Right ventricle myocardium inferior (tissue), 1 donor: Measurements from ENCODE around the gene COA8. TPM values are rescaled to one million over a fixed set of nuclear protein-coding genes. Genes with fewer than 3 reads are reported as not detected.

Experiments
- ATAC-seq: fragments of 200-7000 bp; cut with Tn5 transposase; one replicate; pipeline ENCODE4 v1.9.1; 2020; ENCODE audit warnings: mild to moderate bottlenecking, moderate library complexity
- DNase-seq: peaks from one replicate; pipeline ENCODE4 v3.0.0; 2021; ENCODE audit errors: missing footprints
- intact Hi-C: fragments of 100-400 bp; cut with DNase I; formaldehyde crosslinking; loops from one replicate; pipeline ENCODE4 v1.11.0; 2022
- total RNA-seq: library from RNA; stranded (reverse); fragmentation: NEBNext Ultra II Directional; extraction: Animal tissue kit (Norgen Biotek cat#: 25700); gene quantifications from one replicate; pipeline ENCODE4 v1.2.1, GENCODE V29; 2021
- donor health status: DM: no; HTN: yes; CAD: no; lungs with severe emphysema.

Gene COA8
- total RNA-seq, 1 donor from 2014 or later, result 49.3 TPM

DNA sequence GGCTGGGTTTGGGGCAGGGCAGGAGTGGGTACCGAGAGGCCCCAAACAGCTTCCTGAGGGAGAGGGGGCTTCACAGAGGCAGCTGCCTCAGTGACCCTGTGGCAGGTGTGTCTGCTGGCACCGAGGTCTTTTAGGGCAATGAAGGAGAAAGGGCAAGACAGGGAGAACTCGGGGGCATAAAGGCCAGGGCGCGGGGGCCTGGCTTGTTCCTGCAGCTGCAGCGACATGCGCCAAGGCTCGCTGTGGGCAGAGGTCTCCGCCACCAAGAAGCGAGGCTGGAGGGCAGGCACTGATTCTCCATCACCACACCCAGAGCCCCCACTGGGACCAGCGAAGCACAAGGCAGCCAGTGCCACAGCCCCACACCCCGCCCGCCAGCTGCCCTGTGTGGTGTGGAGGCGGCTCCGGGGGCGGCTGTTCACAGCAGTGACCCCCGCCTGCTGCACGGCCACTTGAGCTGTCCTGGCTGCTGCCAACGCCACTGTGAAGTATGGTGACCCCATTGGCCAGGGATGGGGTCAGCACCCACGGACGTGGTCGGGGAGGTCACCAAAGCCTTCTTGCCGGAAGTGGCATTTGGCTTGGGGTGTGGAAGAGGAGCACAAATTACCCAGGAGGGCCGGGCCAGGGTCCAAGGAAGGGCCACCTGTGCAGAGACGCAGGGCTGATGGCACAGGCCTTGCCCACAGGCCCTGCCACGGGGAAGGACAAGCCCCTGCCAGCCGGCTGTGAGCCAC, 16.7 kb upstream of the COA8 start:
- intact Hi-C loops, result loop anchor here (1.0 to 2.0 kb wide), 2 partner anchors 27 to 46 kb away; no protein-coding TSS in a partner anchor
- ATAC-seq (no peak), DNase-seq (peak; percentile 67)

DNA sequence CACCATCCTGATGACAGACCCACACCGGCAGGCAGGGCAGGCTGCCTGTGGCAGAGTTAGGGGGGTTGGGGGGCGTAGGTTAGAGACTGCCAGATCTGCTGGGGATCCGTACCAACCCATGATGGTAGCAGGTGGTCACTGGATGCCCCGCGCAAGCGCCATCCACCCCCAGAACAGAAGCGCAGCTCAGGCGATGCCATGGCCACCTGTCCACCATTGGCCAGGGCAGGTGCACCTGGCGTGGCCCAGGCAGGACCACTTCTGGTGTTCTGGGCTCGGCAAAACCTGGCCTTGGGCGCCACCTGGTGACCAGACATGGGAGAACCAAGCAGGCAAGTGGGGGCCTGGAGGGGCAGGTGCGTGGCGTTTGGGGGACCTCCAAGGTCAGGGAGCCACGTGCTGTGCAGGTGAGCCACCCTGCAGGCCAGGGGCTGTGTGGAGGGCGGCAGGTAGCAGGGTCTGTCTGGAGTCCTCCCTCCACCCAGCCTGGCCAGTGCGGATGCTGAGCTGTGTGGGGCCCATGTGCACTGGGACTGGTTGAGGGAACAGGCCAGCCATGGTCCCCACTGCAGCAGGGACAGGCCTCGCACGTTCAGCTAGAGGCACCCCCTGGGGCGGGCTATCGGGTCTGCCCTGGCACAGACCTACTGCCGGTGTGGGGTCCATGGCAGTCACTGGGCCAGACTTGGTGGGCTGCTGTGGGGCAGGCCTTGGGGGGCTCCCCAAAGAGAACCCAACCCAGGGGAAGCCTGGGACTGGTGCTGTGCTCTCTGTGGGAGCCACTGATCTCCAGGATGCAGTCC, 15.9 kb upstream of the COA8 start:
- ATAC-seq (no peak), DNase-seq (peak; percentile 89)
- intact Hi-C loops, result loop anchor here (1.0 to 2.0 kb wide), 2 partner anchors 28 to 47 kb away; no protein-coding TSS in a partner anchor

DNA sequence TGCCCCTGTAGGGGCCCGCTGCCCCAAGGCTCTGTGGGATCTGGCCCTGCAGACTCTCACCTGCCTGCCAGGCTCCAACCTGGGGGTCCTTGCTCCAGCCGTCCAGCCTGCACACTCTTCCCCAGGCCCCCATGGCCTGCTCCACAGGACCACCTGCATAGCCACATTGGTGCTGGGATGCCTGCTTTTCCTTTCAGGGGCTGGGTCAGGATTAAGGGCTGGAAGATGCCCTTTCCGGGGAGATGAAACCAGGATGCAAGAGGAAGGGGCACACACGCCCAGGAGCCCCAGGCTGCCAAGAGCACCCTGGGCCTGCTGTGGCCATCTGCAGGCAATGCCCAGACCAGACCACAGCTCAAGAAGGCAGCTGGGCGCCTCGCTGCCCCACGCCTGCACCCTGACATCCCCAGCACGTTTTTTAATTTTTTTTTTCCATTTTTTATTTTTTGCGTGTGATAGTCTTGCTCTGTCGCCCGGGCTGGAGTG, 15.3 kb upstream of the COA8 start:
- intact Hi-C loops, result loop anchor here (2.0 kb wide), 1 partner anchor 29 kb away; no protein-coding TSS in a partner anchor
- DNase-seq (no peak), ATAC-seq (no peak)

DNA sequence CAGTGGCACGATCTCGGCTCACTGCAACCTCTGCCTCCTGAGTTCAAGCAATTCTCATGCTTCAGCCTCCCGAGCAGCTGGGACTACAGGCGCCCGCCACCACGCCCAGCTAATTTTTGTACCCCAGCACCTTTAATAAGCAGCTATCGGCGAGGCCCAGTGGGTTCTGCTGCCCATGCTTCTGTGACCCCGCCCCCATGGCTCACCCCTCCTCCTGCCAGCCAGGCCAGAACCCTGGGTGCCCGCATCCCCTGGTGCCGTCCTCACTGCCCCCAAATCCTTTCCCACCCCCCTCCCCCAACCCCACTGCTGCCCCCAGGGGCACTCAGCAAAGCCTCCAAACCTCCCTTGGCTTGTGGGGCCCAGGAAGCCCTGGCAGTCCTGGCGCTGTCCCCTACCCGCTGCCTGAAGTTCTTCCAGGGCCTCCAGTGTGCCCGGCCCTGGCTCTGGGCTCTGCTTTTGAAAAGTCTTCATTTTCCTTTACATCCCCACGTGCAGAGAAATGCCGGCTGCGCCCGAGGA, 14.8 kb upstream of the COA8 start:
- ATAC-seq, result no peak
- peak; percentile 35 for DNase-seq
- intact Hi-C loops, result loop anchor here (2.0 kb wide), 1 partner anchor 29 kb away; no protein-coding TSS in a partner anchor

DNA sequence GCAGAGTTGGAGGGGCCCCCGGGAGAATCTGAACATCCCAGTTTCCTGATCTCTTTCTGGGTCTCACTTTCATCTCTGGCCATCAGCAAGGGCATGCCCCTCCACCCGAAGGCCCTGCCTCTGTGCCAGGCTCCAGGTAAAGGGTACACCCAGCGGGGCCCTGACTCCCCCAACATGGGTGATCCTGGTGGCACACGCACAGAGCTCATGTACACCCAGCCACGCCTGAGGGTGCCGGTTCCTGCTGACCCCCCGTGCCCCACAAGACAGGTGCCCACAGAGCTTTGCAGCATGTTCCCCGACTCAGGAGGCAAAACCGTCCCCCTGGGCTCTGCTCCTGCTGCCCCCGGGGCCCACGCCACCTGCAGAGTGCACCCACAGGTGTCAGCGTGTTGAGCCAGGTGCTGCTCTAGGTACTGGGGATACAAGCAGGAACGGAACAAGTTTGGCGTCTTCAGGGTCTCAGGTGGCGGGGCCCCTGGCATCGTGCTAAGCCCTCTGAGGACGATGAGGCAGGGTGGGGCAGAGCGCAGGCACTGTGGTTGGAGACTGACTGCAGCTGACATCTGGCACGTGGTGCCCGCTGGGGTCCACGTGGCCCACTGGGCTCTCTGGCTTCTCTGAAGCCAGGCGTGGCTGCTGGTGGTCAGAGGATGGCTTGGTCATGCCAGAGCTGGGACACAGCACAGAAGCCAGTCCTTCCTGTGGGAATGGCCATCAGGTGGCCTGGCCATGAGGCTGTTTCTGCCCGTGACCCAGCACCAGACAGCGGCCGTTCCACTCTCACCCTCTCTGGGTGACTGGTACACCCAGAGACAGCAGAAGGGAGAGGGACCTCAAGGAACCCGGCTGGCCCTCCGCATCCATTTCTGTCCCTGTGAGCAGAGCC, 14.1 kb upstream of the COA8 start:
- no peak for ATAC-seq
- intact Hi-C loops, result no loop called here
- DNase-seq, result peak; percentile 60

DNA sequence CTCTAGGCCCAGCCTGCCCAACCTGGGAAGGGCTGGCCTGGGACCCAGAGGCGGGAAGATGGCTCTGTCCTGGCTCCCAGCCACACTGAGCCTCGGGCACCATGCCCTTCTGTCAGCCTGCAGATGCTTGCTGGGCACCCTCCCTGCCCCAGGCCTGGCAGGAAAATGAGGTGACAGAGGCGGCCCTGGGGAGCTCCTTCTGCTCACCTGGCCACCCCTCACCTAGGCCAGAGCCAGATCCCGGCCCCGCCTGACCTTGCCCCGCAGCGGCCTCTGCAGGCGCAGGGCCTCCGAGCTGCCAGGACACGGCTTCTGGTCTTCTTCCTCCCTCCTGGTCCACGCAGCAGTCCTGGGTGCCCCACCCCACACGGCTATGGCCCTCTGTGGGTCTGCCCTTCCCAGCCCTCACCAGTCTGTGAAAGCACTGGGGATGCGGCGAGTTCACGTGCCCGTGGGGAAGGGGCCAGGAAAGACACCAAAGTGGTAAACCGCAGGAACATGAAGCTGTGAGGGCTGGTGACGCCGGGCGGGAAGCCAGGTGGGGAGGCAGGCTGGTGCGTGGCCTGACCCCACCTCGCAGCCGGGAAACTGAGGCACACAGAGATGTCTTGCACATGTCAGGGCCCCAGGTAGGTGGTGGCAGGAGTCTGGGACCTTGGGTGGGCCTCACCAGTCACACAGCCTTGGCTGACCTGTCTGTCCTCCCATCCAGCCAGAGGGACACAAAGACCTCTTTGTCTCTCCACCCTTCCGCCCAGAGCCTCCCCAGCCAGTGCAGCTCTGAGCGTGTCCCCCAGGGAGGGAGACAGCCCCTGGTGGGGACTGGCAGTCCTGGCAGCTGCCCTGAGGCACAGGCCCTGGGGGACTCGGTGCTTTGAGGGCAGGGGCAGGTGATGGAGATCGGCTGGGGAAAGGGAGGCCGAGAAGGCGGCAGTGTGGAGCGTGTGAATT, 13.1 kb upstream of the COA8 start:
- ATAC-seq, result no peak
- peak; percentile 79 for DNase-seq
- intact Hi-C loops, result no loop called here

DNA sequence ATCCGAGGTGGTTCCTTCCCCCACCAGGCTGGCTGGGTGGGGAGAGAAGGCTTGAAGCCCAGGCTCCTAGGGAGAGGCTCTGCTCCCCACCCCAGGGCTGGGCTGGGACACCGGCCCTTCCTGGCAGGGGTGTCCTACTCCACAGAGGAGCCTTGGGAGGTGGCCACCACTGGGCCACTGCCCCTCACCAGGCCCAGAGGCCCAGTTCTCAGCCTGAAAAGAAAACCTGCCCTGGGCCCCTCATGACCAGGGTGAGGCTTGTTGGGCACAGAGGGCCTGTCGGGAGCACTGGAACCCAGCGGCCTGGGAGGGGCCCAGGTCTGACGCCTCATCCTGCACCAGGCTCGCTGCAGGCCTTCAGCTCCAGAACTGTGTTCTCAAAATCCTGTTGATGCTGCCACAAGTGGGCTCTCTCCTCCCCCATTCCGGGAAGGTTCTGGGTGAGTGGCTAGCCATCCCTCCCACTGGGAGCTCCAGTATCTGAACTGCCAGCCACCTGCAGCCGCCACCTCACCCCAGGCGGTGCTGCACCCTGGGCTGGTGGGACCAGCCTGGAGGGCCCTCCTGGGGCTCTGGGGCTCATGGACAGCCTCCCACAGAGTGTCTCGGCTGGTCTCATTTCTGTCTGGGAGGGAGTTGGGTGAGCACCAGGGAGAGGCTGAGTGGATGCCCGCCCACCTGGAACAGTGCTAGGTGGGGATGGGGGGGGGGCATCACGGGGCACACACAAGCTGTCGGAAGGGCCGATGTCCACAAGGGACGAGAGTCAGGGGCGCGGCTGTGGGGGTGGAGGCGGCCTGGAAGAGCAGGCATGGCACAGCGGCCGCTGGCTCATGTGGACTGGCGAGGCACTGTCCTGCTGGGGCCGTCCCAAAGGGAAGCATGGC, 12.1 kb upstream of the COA8 start:
- ATAC-seq, result peak; percentile 17
- intact Hi-C loops, result no loop called here
- peak; percentile 73 for DNase-seq

DNA sequence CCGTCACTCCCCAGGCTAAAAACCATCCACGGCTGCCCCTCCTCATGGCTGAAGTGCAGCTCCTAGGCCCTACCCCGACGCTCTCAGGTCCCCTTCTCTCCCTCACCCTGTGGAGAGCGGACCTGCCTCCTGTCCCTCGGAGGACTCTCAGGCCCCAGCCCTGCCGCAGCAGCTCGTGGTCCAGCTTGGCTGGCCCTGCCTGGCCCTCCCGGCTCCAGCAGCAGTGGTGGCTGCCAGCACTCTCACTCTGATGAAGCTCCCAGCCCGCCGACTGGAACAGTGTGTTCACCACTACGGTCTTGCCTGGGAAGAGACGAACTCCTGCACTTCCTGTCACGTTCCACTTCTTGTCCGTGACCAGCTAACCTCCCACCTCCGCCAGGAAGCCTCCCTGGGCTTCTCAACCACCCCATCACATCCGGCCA, 11.4 kb upstream of the COA8 start:
- intact Hi-C loops, result no loop called here
- DNase-seq, result peak; percentile 85
- peak; percentile 77 for ATAC-seq

DNA sequence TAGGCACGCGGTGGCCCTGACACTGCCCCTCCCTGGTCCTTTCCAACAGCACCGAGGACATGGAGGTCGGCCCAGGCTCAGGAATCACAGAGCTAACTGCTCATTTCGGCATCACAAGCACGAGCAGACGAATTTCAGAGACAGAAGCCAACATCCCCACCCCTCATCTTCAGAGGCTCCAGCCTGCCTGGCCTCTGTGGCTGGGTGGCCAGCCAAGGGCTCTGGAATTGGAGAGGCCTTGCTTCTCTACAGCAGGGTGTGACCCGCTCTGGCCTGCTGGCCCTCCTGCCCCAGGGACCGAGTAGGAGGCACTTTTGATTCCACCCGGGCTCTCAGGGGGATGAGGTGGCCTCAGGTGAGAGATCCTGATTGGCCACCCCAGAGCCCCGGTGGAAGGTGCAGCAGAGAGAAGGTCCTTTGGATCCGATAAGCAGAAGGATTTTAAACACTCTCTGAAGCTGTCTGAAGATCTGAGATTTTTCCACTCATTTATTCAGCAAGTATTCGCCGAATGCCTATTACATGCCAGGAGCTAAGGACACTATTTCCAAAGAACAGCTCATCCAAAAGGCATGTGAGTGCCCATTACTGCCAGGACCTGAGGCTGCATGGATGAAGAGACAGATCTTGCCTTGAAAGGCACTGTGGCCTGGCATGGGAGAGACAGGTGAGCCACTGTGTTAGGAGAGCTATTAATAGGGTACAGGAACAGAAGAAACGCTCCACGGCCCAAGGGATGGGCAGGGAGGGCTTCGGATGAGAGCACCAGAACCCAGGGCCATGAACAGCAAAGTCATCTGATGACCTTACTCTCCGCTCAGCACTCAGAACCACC, 10.5 kb upstream of the COA8 start:
- intact Hi-C loops, result no loop called here
- ATAC-seq, result peak; percentile 62
- DNase-seq, result peak; percentile 73

DNA sequence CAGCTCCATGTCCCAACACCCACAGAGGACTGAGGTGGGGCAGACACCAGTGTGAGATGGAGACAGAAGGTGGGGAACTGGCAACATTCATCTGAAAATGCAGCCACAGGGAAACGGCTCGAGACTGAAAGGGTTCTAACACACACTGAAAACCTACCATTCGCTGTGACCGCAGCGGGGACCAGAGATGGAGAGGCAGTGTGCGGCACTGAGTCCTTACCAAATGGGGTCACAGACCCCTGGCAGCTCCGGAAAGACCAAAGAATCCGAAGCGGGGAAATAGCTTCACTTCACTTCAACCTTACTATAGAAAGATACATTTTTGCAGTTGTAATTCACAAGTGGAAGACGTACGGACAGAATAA, 9.9 kb upstream of the COA8 start:
- no peak for DNase-seq
- intact Hi-C loops, result no loop called here
- ATAC-seq, result no peak

DNA sequence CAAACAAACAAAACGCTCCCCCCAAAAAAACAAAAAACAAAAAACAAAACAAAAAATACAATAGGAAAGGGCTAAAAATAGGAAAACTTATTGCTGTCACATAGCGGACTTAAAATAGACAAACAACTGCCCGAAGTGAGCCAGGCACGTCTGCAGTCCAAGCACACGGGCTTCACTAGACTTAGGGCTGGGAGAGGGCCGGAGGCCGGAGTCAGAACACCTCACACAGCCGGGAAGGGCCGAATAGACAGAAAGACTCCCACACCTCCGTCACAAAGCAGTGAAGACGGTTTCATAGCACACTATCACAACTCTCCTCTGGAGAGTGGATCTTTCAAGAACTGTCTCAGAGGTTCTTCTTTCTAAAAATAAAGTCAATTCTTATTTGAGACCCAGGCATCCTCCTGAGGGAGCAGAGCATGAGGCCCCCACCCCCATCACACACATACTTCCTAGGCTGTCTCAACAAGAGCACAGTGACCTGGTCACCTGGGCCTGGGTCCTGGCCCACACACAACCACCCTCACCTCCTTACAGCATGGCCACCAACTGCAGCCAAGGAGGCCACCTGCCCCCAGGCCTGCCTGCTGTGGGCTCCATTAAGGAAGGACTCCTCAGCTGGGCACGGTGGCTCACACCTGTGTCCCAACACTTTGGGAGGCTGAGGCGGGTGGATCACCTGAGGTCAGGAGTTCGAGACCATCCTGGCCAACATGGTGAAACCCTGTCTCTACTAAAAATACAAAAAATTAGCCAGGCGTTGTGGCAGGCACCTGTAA, 7.0 kb upstream of the COA8 start:
- no peak for ATAC-seq
- DNase-seq, result no peak
- intact Hi-C loops, result no loop called here

DNA sequence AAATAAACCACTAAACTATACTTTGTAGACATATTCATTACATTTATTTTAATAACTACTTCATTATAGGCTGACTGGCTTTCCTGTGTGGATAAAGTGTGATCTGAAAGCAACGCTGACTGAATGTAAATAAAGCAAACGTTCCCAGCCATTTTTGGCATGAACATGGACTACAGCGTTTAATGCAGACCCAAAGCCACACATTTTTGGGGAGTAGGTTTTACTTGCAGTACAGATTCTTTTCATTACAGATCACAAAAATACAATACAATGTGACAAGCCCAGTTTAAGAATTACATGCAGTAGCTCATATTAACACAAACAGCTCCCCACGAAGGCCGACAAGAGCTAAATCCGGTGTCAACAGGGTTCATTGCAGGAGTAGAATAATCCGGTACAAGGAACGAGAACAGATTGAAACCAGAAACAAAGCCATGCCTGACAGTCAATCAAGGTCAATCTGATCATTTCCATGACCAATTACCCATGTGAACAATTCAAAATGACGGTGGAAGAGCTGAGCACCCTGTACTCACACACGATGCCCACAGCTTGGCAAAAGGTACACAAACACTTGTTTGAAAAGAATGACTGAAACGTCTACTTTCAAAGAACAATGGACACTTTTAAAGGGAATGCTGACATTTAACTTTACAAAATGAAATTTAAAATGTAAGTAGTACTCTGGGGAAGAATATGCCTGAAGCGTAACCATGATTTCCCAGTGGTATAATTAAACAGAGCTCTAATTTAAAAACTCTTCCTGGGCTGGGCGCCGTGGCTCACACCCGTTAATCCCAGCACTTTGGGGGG, 5.6 kb upstream of the COA8 start:
- DNase-seq, result no peak
- ATAC-seq, result no peak
- intact Hi-C loops, result no loop called here

DNA sequence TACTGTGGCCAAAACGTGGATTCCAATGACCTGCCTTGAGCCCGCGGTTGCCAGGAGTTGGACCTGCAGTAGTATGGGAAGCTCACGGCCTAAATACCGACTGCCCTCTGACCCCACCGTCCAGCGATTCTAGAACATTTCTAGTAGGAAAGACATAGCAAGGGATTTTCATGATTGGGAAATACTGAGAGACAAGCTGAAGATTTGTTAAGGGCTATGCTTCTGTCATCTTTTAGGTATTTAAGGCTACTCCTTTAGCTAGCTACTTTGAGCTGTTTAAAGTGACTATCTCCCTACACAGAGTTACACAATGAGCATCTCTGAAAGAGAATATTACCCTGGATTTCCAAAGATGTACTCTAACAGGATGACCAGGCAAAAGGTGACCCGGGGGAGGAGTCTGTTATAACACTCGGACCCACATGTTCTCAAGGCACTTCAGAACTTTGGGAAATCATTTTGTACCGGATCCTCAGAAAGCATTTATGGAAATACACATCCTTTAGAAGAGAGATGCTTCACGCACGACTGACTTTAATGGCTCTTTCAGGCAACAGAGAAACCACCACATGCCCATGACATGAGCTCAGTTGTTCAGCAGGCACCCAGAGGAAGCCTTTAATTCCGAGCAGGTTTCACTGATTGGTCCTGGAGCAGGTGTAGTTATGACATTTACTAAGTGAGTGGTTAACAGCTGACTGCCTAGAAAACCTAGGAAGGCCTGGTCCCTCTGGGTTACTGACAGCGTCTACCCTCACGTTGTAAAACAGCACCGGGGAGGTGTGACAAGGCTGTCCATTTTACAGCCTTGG, 4.5 kb upstream of the COA8 start:
- DNase-seq, result no peak
- intact Hi-C loops, result no loop called here
- no peak for ATAC-seq
